GM12873 (cell line): ENCODE results near the gene PLP1.

Experiments used
- TF ChIP-seq, protein P1 (sequence below): IDR thresholded peaks from 2 replicates; pipeline ENCODE4 v1.5.1; 2012; ENCODE audit warnings: low read depth, mild to moderate bottlenecking, moderate library complexity, low read length, control low read depth; ENCODE audit not compliant: insufficient read depth; ENCODE audit errors: missing control alignments

PLP1 gene

DNA sequence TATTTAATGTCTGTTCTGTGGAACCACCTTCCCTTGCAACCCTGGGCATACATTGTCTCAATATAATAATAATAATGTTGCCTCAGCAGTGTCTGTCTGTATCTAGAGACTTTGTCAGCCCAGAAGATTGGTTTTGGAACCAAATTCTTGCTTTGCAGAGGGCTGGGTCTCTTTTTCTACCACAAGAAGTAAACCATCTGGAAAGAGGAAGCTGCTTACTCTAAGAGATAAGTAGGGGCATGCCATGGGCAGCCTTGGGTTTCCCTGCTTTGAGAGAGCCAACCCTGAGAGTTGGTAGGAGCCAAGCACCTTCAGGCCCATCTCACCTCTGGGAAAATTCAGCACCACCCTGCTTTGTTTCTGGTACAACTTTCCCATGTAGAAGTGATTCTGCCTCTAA is 38.9 kb upstream of the PLP1 start:
- TF ChIP-seq, protein P1, sequence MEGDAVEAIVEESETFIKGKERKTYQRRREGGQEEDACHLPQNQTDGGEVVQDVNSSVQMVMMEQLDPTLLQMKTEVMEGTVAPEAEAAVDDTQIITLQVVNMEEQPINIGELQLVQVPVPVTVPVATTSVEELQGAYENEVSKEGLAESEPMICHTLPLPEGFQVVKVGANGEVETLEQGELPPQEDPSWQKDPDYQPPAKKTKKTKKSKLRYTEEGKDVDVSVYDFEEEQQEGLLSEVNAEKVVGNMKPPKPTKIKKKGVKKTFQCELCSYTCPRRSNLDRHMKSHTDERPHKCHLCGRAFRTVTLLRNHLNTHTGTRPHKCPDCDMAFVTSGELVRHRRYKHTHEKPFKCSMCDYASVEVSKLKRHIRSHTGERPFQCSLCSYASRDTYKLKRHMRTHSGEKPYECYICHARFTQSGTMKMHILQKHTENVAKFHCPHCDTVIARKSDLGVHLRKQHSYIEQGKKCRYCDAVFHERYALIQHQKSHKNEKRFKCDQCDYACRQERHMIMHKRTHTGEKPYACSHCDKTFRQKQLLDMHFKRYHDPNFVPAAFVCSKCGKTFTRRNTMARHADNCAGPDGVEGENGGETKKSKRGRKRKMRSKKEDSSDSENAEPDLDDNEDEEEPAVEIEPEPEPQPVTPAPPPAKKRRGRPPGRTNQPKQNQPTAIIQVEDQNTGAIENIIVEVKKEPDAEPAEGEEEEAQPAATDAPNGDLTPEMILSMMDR: no peak

- TF ChIP-seq, protein P1: no peak
These were observed 37.2 kb upstream of the PLP1 start for GRCh38 chrX:103739421-103739820.

DNA sequence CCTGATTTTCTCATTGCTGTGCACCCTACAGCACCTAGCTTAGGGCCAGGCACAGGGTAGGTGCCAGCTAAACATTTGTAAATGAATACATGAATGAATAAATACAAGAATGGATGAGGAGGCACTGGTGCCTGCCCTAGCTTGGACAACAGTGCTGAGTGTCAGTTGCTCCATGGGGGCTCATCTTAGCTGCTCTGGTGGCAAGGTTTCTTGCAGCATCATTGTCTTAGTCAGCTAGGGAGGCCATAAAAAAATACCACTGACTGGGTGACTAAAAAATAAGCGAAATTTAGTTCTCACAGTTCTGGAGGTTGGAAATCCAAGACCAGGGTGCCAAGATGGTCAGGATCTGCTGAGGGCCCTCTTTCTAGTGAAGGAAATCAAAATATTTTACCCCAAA is 34.8 kb upstream of the PLP1 start:
- TF ChIP-seq, protein P1: no peak

- TF ChIP-seq, protein P1: no peak
These were observed 34.3 kb upstream of the PLP1 start for GRCh38 chrX:103742339-103742738.

DNA sequence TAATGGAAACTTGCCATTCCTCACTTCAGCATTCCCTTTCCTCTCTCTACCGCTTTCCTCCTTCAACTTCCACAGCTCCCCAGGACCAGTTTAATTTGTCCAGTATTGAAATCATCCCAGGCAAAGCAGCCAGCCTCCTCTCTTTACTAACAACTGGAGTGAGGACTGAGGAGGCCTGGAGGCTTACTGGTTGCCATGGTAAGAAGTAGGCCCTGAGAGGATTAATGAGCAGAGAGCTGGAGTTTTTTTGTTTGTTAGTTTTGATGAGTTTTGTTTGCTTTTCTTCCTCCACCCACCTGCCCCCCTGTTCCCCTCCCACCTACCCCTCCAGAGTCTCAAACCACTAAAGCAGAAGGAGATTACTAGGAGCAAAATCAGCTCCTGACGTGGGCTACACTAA is 29.5 kb upstream of the PLP1 start:
- TF ChIP-seq, protein P1: no peak

DNA sequence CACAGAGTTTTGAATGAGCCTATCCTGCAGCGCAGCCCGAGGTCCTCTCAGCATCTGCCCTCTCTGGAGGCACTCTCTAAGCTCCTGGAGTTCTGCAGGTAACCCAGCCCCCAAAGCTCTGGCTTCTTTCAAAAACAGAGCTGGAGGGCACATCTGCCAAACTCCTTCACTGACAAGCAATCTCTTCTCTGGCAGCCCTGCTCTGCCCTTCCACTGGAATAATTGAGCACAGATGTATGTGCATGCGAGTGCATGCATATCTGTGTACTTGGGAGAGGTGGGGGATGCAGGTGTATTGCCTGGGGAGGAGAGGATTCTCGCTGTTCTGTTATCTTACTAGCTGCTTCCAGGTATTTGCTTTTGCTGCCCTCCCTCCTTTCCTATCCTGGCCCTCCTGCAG is 22.2 kb upstream of the PLP1 start:
- TF ChIP-seq, protein P1: no peak

- TF ChIP-seq, protein P1: no peak
These were observed 19.9 kb upstream of the PLP1 start for GRCh38 chrX:103756736-103757135.
